GM12874 (cell line): ENCODE results near the gene PRKAA2.

Experiments used
- CTCF ChIP-seq: IDR thresholded peaks from 2 replicates; pipeline ENCODE4 v1.5.1; 2011; ENCODE audit warnings: low read depth, mild to moderate bottlenecking, control low read depth, low read length, moderate library complexity; ENCODE audit not compliant: insufficient read depth

The PRKAA2 gene

DNA sequence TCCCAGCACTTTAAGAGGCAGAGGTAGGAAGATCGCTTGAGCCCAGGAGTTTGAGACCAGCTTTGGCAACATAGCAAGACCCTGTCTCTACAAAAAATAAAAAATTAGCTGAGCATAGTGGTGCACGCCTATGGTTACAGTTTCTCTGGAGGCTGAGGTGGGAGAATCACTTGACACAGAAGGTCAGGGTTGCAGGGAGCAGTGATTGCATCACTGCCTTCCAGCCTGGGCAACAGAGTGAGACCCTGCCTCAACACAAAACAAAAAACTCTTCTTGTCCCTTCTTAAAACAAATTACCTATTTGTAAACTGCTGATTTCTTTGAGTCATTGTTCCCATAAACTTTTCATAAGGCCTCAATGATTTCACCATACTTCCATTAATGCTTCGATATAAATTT is 18.7 kb downstream of the PRKAA2 start:
- no peak for TF ChIP-seq CTCF

DNA sequence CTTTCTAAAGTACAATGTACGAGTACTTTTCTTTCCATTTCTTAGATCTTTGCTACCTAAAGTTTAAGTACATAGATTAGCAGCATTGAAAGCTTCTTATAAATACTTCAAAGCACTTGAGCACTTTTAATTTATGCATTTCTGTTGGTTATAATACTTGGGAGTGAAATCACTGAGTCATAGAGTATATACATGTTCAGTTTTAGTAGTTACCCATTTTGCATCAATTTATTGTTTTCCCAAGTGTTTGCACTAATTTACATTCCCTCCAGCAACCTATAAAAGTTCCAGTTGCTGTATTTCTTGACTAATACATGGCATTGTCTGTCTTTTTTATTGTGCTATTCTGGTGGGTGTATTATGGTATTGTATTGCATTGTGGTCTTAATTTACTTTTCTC is 20.3 kb downstream of the PRKAA2 start:
- TF ChIP-seq CTCF, result no peak

- no peak for TF ChIP-seq CTCF
Measured at GRCh38 chr1:56666112-56666608, 21.0 kb downstream of the PRKAA2 start.

DNA sequence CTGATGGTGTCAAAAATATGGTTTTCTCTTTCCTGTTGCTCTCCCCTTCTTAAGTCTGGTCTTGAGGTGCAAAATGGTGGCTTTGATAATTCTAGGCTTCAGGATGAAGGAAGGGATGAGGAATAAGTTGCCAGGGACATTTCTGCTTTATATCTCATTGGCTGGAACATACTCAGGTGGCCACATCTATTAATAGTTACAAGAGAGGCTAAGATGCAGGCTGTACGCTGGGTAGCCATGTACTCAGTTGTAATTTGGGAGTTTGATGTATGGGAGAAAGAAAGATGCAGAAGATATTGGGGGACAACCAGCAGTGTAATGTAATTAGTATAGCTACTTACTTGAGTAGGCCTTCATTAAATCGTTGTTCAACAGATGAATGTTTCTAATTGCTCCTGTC is 25.2 kb downstream of the PRKAA2 start:
- TF ChIP-seq CTCF, result no peak

GRCh38 chr1:56671085-56671484 is 26.0 kb downstream of the PRKAA2 start:
- no peak for TF ChIP-seq CTCF

DNA sequence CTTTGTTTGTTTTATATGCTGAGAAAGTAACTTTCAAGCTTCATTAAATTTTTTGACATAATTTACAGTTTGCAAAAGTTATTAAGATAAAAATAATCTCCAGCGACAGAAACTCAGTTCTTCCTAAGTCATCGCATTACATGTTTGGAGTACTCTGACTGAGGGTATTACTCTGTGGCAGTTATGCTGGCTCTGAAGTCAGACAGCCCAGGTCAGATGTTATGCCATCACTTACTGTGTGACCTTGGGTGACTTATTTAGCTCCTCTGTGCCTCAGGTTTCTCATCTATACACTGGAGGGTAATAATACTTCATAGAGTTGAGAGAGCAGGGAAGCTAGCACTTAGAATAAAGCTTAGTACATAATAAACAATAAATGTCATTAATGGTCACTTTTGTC is 26.4 kb downstream of the PRKAA2 start:
- TF ChIP-seq CTCF, result no peak

GRCh38 chr1:56672579-56672978 is 27.5 kb downstream of the PRKAA2 start:
- no peak for TF ChIP-seq CTCF

DNA sequence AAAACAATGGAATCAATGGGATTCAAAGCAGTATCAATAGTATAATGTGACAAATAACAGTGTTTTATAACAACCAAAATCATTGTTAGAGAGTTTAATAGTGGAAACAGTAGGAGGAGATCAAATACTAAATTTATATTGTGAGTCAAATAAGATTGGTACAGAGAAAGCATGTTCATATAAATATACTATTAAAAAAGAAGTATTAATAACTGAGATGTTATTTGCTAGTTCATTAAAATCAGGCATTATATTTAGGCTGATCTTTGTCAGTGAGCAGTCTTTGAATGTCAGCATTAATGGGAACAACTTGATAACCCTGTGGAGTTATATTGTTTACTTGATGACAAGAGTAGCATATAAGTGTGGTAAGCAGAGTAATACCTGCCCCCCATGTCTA is 30.6 kb downstream of the PRKAA2 start:
- no peak for TF ChIP-seq CTCF
